Fibroblast of peridontal ligament (primary cell): ENCODE results near the gene FAM118B.

Experiments
- DNase-seq: peaks from one replicate; pipeline ENCODE4 v3.0.0-alpha.2; 2010; ENCODE audit errors: extremely low read depth

FAM118B gene

DNA sequence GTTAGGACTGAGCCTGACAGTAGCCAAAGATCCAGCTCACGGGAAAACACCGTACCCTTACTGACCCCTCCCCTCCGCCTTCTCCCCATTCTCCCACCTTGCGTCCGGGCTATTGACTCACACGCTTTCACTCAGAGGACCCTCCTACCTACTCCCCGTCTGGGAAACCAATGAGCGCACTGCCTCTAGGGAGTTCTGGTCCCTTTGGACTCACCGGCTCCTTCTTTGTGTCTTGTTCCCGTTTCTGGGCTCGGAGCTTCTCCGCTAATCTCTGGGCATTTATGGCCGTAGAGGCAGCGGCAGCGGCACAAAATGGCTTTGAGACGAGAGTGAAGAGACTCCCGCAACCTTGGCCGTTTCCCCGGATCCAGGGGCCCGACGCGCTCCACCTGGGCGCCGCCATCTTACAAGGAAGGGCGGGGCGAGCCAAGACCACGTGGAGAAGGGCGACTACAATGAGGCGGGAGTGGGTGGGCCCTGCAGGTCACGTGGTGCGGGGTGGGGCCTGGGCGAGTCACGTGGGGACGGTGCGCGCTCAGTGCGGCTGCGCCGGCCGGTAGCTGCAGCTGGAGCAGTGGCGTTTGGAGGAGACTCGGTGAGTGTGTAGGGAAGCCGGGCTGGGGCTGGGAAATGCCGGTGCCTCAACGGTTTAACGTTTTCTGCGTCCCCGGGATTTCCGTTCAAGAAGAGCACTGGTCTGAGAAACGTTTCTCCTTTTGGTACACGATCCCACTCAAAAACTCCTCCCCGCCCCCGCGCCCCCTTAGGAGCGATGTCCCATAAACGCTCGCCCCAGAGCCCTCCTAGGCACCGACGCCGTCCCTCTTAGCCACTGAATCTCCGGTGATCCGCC lies at the start of gene FAM118B, which contains the start of gene RPUSD4:
Gene FAM118B (plus strand): TSS at position 547 of the 853 bp plus-strand sequence. CDS start 23,220 bp downstream, outside the sequence.
Gene RPUSD4 (minus strand): TSS at position 415 of the 853 bp plus-strand sequence. CDS start 12 bp downstream, at position 403.
- peak; percentile 94 for DNase-seq

DNA sequence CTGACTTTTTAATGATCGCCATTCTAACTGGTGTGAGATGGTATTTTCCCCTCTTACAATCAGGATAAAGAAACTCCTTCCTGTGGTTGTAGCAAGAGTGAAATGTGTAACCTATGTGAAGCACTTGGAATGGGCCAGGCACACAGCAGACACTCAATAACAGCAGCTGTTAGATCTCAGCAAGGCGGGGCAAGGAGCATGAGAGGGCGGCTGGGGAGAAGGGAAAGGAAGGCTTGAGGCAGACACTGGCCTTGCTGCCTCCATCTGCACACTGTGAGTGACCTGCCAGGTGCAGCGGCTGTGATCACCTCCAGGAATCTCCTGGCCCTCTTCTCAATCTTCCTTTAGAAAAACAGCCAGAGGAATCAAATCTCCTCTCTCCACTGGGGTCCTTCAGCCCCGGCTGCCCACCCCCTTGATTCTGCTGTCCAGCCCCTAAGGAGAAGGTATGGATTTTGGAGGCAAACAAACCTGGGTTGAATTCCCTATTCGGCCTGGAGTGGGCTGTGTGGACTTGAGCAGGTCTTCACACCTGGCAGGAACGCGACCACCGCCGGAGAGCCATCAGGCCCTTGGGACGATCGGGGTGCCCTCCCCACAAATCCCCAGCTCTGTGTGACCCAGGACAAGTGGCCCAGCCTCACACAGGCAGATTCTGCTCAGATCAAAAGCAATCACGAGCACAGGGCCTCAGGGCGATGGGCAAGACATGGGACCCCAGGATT lies 49.1 kb upstream of the FAM118B start:
- DNase-seq, result no peak

DNA sequence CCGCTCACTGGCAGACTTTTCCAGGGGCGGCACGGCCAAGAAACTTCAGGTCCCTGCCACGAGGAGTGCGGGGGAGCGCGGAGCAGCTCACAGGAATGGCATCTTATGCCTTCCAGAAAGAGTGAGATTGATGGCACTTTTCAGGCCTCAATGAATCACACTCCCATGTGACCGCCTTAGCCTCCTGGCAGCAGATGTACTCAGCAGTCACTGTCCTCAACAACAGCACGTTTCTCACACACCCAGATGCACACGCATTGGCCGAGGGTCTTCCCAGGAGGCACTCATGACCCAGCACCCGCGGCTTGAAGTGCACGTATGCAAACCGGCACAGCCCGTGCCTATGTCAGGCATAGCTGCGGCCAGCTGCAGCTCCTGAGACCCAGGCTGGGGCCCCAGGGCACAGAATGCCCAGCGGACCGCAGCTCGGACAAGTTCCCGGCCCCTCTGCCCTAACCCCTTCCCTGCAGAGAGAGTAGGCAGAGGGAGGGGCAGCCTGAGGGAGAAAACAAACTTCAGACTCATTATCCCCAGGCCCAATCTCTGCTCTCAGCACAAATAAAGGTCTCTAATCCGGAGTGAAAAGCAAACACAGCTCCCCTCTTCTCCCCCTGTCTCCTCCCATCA lies 48.4 kb upstream of the FAM118B start:
- DNase-seq, result peak; percentile 35

DNA sequence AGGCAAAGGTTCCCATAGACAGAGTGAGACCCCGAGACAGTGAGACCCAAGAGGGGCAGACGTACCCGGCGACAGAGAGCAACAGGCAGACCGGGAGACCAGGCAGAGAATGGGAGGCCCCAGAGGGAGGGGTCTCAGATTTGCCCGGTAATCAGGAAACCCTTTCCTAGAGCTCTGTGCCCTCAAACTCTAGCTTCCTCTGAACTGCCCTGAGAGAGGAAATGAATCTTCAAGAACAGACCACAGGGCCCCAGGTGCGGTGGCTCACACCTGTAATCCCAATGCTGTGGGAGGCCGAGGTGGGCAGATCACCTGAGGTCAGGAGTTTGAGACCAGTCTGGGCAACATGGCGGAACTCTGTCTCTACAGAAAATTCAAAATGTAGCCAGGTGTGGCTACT lies 47.8 kb upstream of the FAM118B start:
- no peak for DNase-seq

DNA sequence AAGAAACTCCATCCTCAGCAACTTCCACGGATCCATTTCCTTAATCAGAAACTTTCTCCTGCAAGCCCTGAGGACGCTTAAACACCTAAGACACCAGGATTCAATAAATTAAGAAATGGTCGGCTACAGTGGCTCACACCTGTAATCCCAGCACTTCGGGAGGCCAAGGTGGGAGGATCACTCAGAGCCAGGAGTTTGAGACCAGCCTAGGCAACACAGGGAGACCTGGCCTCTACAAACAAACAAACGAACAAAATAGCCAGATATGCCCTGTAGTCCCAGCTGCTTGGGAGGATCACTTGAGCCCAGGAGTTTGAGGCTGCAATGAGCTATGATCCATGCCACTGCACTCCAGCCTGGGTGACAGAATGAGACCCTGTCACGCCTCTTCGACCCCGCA lies 46.8 kb upstream of the FAM118B start:
- DNase-seq, result no peak

DNA sequence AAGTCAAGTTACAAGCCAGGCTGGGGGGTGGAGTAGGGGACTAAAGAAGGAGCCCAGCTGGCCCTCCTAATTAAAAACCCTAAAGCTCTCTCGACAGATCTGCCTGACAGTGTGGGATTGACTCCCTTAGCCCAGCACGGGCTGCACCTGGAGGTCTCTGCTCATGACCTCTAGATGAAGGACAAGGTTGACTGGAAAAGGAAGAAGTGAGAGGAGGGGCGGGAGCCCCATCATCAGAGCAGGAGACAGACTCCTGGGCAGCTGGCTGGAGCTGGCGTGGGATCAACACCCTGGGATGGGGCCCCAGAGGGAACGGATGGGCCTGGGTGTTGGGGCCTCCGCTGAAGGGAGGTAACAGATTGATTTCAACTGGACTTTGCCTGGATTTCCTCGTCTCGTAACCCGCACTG lies 46.3 kb upstream of the FAM118B start:
- DNase-seq, result no peak

DNA sequence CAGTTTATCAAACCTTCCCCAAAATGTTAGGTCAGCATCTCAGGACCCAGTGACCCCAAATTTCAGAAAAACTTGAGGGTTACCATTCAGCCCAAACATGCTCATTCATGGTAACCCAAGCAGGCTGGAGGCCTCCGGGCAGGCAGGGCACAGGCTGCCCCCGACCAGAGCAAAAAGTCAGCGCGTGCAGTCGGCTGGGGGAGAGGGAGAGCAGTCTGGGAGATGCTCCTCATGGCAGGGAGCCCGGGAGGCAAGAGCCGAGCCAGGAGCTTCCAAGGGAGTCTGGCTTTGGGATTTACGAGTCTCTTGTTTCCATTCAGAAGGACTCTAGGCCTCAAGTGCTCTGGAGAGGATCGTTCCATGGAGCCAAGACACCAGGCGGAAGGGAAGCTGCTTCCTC lies 45.8 kb upstream of the FAM118B start:
- no peak for DNase-seq

DNA sequence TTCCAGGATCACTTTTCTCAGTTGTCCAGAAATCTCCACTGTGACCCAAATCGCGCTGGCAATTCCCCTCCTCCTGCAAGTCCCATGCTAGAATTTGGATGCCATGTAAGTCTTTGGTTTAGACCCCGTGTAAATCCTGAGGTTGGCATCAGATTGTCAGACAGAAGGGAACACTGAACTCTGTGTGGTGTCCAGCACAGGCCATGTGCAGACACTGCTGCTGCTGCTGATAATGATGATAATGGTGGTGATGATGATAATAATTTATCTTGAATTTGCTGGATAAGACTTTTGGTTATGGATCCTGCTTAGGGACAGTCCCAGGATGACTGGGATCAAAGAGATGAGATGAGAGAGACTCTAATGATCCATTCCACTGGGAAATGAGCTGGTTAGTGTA lies 45.2 kb upstream of the FAM118B start:
- DNase-seq, result no peak

DNA sequence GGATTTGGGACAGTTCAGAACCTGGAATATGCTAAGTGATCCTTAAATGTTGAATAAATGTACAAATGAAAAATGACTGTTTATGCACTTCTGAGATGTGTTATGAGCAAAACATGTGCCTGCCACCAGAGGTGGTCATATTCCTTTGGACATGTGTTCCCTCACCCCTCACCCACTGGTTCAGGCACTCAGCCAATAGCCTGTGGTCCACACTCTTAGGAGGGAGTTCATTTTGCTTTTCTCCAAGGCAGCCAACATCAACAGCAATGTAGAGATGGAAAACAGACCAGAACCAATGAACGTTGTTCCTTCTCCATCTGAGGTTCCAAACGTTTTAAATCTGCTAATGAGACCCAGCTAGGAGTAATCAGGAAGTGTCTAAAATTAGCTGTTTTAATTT lies 44.1 kb upstream of the FAM118B start:
- no peak for DNase-seq

DNA sequence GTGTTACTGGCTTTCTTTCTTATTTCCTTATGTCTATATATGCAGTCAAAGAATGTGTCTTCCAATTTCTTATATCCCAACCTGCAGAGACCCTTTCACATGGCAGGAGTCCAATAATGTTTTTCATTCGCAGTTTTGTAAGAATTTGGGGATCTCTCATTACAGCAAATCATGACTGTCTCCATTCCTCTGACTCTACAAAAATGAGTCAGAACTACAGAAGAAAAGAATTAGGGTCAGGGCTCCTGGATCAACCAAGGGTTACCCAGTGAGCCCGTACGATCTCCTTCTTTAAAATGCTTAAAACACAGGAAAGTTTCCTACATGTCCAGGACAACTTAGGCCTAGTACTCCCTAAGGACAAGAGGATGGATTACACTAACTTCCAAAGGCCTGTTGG lies 42.3 kb upstream of the FAM118B start:
- DNase-seq, result no peak

DNA sequence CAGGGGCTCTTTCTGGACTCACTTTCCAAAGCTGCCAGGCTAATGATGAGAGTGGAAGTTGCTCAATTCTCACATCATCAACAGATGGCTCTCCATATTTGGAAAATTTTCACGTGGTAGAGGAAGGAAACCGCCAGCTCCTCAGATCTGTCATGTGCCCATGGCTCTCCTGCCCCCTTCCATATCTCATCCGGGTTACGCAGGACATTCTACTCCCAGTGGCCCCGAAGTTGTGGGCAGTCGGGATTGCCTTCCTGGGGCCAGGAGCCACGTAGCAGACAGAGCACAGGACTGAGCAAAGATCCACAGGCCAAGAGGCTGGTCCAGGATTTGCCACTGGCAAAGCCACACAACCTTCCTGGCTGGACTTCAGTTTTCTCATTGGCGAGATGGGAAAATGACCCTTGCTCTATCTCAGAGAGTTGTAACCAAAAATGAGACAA lies 39.0 kb upstream of the FAM118B start:
- peak; percentile 64 for DNase-seq

DNA sequence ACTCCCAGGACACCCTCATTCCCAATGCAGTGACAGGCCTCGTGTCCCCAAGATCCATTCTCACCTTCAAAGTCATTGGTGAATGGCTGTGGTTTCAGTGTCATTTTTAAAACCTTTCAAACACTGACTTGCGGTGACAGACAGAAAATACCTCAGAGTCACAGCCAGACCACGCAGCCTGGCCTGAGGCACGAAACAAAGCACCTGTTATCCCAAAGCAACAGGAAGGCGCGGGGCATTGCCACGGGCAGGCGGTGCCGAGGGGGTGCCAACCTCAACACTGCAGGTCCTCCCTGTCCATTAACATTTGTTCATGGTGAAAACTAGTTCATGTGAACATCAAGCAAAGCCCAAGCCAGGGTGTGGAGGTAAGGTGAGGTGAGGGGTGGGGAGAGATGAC lies 38.3 kb upstream of the FAM118B start:
- DNase-seq, result no peak

DNA sequence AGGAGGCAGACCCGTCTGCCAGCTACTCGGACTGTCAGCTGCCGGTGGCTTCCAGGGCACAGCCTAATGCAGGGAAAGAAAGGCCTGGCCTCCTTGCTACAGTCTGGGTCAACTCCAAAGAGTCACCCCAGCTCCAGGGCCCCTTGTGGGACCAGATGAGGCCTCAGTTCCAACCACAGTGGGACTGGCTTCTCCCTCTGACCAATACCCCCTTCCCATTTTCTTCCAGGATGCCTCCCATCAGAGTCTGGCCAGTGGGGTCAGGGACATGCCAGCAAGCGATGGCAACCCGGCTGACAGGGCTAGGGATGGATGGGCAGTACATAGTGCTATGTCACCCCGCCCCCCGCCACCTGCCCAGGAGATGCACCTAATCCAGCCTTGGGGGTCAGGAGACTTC lies 36.8 kb upstream of the FAM118B start:
- no peak for DNase-seq

DNA sequence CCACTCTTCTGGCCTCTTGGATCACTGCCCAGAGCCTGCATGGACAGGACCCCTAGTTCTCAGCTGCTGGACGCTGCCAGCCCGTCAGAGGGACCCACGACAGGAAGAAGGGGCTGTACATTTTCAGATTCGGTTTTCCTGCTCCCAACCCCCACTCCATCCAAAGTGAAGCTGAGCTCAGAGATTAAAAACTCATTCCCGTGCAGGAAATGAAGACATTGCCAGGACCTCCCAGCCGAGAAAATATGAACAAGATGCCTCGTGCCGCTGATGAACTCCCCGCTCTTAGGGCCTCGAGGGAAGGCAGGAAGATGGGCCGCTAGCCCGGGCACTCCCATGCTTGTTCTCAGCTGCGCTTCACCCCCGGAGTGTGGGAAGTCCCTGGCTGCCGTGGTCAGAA lies 36.2 kb upstream of the FAM118B start:
- DNase-seq, result peak; percentile 8

DNA sequence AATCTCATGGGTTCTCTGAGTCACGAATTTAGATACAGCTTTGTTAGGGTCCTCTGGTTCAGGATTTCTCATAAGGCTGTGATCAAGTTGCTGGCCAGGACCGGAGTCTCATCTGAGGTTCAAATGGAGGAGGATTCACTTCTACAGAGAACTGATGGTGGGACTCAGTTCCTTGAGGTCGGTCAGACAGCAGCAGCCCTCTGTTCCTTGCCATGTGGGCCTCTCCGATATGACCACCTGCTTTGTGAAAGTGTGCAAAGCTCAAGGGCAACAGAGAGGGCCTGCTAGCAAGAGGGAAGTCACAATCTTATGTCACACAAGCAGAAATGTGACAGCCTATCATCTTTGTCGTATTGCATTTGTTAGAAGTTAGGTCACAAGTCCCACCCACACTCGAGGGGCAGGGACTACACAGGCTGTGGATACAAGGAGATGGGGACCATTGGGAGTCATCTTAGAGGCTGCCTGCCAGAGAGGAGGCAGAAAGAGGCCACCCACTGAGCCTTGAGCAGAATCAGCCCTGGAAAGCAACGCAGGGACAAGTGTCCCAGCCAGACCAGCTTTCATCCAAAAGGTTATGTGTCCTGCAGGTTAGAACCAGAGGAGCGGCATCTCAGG lies 34.6 kb upstream of the FAM118B start:
- no peak for DNase-seq

DNA sequence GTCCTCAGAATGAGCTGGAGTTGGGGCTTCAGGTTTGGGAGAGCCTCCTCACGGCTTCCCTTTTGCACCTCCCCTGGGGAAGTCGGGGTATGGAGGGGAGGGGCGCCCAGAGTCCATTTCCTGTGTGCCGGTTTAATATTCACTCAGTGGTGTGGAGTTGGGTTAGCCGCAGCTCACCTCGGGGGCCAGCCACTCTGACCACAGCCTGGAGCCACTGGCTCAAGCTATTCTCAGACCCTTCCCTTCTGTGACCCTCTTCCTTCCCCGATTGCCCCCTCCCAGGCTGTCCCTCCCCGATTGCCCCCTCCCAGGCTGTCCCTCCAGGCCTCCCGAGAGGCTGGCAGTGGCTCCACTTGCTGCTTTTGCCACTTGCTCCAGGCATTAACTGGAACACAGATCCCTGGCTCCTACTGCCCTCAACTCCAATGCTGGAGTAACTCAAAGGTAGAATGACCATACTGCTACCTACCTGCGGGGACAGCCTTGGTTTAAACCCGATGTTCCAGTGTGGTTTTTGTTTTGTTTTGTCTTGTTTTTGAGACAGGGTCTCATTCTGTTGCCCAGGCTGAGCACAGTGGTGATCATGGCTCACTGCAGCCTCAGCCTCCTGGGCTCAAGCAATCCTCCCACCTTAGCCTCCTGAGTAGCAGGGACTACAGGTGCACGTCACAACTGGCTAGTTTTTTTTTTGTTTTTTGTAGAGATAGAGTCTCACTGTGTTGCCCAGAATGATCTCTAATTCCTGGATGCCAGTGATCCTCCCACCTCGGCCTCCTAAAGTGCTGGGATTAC lies 29.4 kb upstream of the FAM118B start:
- no peak for DNase-seq

DNA sequence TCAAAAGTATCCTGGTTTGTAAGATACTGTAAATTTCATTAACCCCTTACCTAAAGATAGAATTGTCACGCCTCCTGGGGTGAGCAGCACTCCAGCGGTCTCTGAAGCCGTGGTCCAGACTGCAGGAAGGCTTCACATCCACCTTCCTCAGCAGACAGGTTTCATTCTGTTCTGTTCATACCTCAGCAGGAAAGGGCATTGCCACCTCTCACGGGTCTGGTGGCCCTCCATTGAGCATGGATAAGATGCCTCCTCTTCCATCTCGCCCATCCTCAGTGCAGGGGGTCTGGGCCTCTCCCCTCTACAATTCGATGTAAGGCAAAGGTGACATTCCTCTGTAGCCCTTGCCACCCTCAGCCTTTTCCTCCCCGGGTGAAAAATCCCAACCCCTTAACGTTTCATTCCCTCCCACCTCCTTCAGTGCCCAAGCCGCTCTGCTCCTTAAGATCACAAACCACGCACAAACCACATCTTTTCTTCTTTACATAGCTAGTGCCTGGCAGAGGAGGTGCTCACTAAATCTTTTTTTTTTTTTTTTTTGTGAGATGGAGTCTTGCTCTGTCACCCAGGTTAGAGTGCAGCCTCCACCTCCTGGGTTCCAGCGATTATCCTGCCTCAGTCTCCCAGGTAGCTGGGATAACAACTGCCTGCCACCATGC lies 28.7 kb upstream of the FAM118B start:
- DNase-seq, result no peak

DNA sequence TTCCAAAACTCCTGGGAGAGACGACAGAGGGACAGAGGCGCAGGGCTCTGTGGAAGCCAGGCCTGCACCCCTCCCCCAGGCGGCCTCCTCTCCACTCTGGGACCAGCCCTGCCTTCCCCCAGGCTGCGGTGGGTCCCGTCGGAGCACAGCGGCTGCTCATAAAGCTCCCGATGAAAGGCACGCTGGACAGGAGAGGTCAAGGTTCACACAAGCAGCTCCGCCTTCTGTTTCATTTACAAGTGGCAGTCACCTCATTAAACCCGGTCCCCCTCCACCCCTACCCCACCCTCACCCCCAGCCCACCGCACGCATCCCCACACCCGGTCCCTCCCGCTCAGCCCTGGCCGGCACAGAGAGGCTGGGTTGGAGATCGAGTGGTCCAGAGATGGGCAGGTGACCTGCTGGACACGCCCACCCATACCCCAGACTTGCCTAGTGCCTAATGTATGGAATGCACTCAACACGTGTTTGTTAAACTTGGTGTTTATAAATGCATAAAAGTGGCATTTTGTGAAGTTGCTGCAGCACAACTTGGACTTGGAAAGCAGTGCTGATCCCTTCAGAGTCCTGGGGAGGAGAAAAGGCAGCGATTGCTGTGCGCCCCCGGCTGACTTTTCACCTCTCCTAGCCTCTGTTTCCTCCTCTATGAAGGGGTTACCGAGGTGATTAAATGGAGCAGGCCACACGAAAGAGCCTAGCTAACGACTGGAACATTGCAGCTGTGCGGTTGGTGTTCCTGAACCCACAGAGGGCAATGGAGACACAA lies 26.1 kb upstream of the FAM118B start:
- no peak for DNase-seq

DNA sequence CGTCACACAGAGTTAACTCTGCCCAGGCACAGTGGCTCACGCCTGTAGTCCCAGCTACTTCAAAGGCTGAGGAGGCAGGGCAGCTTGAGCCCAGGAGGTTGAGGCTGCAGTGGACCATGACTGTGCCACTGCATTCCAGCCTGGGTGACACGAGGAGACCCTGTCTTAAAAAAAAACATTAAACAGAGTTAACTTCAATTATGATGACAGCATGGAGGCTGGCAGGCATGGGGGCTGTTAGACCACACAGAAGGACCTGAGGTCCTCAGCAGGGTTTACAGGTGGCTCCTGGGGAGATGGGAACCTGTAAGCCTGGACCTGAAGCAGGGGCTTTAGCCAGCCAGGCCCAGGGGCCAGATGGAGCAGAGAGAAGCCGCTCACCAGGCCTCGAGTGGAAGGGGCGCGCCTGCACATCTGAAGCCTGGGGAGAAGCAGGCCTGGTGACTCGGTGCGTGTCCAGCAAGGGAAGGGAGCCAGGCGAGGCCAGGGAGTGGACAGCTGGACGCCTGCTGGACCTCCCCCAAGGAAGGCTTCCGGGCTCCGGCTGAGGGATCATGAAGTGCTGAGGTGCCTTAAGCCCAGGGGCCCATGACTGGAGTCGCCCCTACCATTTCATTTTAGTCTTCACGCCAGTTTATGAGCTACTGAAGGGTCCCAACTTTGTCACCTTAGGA lies 25.4 kb upstream of the FAM118B start:
- no peak for DNase-seq
